BJ (cell line): Measurements from ENCODE around the gene MMP23B. TPM values are rescaled to one million over a fixed set of nuclear protein-coding genes. Genes with fewer than 3 reads are reported as not detected.

Experiments
- CTCF ChIA-PET: fragments of 350-600 bp; formaldehyde crosslinking; extraction: SDS; loops from one replicate; lab custom pipeline; 2021; ENCODE audit warnings: antibody characterized with exemption, inconsistent platforms; lab: Yijun Ruan, JAX
- POLR2A ChIA-PET: fragments of 300-600 bp; sonication (Branson Sonifier 250); formaldehyde crosslinking; extraction: SDS; loops from one replicate; lab custom pipeline; 2021; ENCODE audit warnings: antibody characterized with exemption; lab: Charles Lee
- DNase-seq: peaks from one replicate; pipeline ENCODE4 v3.0.0-alpha.2; 2011; ENCODE audit warnings: low read depth
- H3K27me3 ChIP-seq: 2 replicates; pipeline ENCODE4 v1.6.0; 2011; ENCODE audit warnings: low read length; ENCODE audit not compliant: control insufficient read depth, insufficient read depth
- H3K36me3 ChIP-seq: 2 replicates; pipeline ENCODE4 v1.5.1; 2011; ENCODE audit warnings: low read length; ENCODE audit not compliant: control insufficient read depth, insufficient read depth
- H3K4me3 ChIP-seq: 2 replicates; pipeline ENCODE4 v1.5.1; 2011; ENCODE audit warnings: low read depth, mild to moderate bottlenecking, control low read depth, low read length
- CTCF ChIP-seq: IDR thresholded peaks from 2 replicates; pipeline ENCODE4 v1.5.1; 2011; ENCODE audit warnings: low read depth, mild to moderate bottlenecking, control low read depth, inconsistent platforms, low read length, moderate library complexity; ENCODE audit not compliant: insufficient read depth
- polyA plus RNA-seq: library from polyadenylated mRNA; depleted of rRNA; stranded (reverse); fragments of >200 nt; gene quantifications from 2 replicates; pipeline ENCODE4 v1.2.3, GENCODE V29; 2011

MMP23B gene
- polyA plus RNA-seq, 1 experiment, result 5.7 TPM

DNA sequence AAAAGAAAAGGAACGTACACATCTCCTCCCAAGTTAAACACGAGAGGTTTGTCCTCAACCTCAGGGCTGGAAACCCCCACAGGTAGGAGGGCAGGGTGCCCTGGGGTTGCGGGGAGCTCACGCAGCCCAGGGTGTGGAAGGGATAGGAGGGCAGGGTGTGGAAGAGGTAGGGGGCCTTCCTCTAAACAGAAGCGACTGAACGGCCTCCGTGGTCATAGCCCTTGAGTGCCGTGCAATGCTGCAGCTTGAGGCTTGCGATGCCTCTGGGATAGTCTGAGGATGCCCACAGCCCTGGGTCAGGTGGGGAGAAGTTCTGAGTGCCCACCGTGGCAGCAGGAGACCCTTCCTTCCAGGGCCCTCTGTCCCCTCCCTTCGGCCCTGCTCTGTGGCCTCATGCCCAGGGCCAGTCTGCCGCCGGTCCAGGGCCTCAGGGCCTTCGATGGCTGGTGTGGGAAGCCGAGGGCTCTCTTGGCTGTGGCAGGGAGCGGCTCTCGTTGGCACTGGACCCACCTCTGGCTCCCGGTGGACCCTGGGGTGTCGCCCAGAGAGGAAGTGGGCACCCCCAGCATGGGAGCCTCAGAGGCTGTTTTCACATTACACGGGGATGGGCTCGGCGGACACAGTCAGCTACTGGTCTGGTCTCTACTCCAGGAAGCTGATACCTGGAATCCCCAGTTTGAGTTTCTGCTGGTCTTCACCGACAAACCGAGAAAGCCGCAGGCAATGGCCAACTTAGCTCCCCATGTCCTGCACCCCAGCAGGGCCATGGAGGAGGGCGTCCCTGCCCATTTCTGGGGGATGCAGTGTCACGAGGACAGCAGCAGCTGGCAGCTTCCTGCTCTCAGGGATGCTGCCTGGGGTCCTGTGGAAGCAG, 33.2 kb downstream of the MMP23B start:
- H3K4me3 ChIP-seq, result no peak overlapping the region
- peaks cover 23% of the 10 kb centered on the region for H3K36me3 ChIP-seq
- H3K27me3 ChIP-seq, result no peaks in the 10 kb centered on the region
- no peak for DNase-seq
- no peak for TF ChIP-seq CTCF
- ChIA-PET CTCF (interaction anchor here (0.8 to 1.2 kb wide), 5 partner anchors 22 to 246 kb away, joined by 3 to 6 read pairs (median 4); no protein-coding TSS in a partner anchor), POLR2A (no interaction called here)

DNA sequence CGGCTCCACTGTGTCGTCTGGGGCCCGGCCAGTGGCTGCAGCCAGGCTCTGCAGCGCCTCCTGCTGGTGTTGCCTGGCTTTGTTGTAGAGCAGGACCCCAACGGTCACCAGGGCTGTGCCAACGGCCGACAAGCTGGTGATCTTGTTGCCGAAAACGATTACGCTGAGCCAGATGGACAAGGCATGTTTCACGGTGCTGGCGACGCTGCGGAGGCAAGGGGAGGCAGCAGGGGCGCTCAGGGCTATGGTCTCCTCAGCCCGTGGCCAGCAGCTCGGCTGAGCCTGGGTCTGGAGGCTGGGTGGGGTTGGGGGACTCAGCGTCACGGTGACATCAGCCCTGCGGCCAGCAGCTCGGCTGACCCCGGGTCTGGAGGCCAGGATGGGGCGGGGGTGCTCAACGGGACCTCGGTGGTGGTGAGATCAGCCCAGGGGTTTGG, 33.9 kb downstream of the MMP23B start:
- Histone ChIP-seq H3K27me3 (no peaks in the 10 kb centered on the region), H3K36me3 (peaks cover 24% of the 10 kb centered on the region), H3K4me3 (no peak overlapping the region)
- DNase-seq, result no peak
- TF ChIP-seq CTCF, result peak; percentile 38
- ChIA-PET CTCF (interaction anchor here (0.8 to 1.2 kb wide), 4 partner anchors 63 to 245 kb away, joined by 3 to 6 read pairs (median 4); no protein-coding TSS in a partner anchor), POLR2A (no interaction called here)

- DNase-seq, result no peak
- no peak for TF ChIP-seq CTCF
- CTCF ChIA-PET, result interaction anchor here (1.2 kb wide), 1 partner anchor 63 kb away, joined by 6 read pairs; no protein-coding TSS in a partner anchor
- POLR2A ChIA-PET, result no interaction called here
- Histone ChIP-seq H3K4me3 (no peak overlapping the region), H3K36me3 (peaks cover 30% of the 10 kb centered on the region), H3K27me3 (no peaks in the 10 kb centered on the region)
Measured at GRCh38 chr1:1666526-1666925, 34.6 kb downstream of the MMP23B start.

- no peak for DNase-seq
- CTCF ChIA-PET, result interaction anchor here (1.1 to 1.5 kb wide), 2 partner anchors 10 to 11 kb away, joined by 3 read pairs; no protein-coding TSS in a partner anchor
- Histone ChIP-seq H3K4me3 (no peak overlapping the region), H3K27me3 (no peaks in the 10 kb centered on the region), H3K36me3 (peaks cover 34% of the 10 kb centered on the region)
- TF ChIP-seq CTCF, result no peak
- POLR2A ChIA-PET, result no interaction called here
Measured at GRCh38 chr1:1669468-1670440, 37.8 kb downstream of the MMP23B start.
